HCT116 (cell line): ENCODE measurements around the gene CDC14B. TPM values are rescaled to one million over a fixed set of nuclear protein-coding genes. Genes with fewer than 3 reads are reported as not detected.

Experiments
- ATAC-seq: fragments of 200-7000 bp; cut with Tn5 transposase; 2 replicates; pipeline ENCODE4 v1.9.1; 2020; ENCODE audit warnings: mild to moderate bottlenecking, moderate library complexity
- BruUV-seq: library from RNA; stranded (reverse); fragments of 400-500 nt; replicated peaks from 2 replicates; lab custom pipeline; 2021; lab: Mats Ljungman, UMichigan
- CTCF ChIA-PET: fragments of 300-600 bp; sonication (Branson Sonifier 250); formaldehyde crosslinking; loops from one replicate; lab custom pipeline; 2021; ENCODE audit warnings: antibody characterized with exemption; lab: Charles Lee
- POLR2A ChIA-PET: fragments of 300-600, 350-600 bp; sonication (Branson Sonifier 250); formaldehyde crosslinking; loops from one replicate; lab custom pipeline; 2021; ENCODE audit warnings: antibody characterized with exemption; lab: Charles Lee
- RAD21 ChIA-PET, 2 experiments: fragments of 300-600 bp; sonication (Branson Sonifier 250); formaldehyde crosslinking; loops; one replicate each; lab custom pipeline; 2023; ENCODE audit warnings: low total read pairs in 2 of 2; ENCODE audit not compliant: uncharacterized antibody in 2 of 2, unreplicated experiment in 2 of 2, low non-redundant PET in 1 of 2; lab: Charles Lee
- DNase-seq: peaks from one replicate; pipeline ENCODE4 v3.0.0-alpha.2; 2010; ENCODE audit warnings: low read depth, low spot score
- H2AFZ ChIP-seq: fragments of 200-600 bp; shearing (Covaris generic), sonication (generic); 2 replicates; pipeline ENCODE4 v1.6.1; 2017; ENCODE audit warnings: low read depth, mixed run types, mixed read lengths, antibody characterized with exemption, low read length; ENCODE audit not compliant: poor library complexity, severe bottlenecking
- H3K27ac ChIP-seq: 2 replicates; pipeline ENCODE4 v1.5.1; 2012; ENCODE audit warnings: low read depth, low read length
- H3K27me3 ChIP-seq: fragments of 200-600 bp; sonication (generic); 2 replicates; pipeline ENCODE4 v1.6.1; 2016; ENCODE audit warnings: mixed run types, low read length, mixed read lengths; ENCODE audit not compliant: insufficient read depth
- H3K36me3 ChIP-seq, 2 experiments: fragments of 200-500 bp in 1 of 2; fragments of 200-600 bp in 1 of 2; sonication (Bioruptor generic) in 1 of 2; sonication (generic) in 1 of 2; 2 replicates each; pipeline versions ENCODE4 v1.5.1 to v1.6.1; 2014 to 2016; ENCODE audit warnings: low read length in 2 of 2, inconsistent platforms in 1 of 2, mixed read lengths in 1 of 2, mixed run types in 1 of 2; ENCODE audit not compliant: insufficient read depth in 2 of 2, control insufficient read depth in 1 of 2
- H3K4me1 ChIP-seq, 2 experiments: fragments of 200-600 bp in 1 of 2; sonication (generic) in 1 of 2; 2 replicates each; pipeline versions ENCODE4 v1.5.1 to v1.6.1; 2012 to 2017; ENCODE audit warnings: low read length in 2 of 2, inconsistent platforms in 1 of 2, mild to moderate bottlenecking in 1 of 2, mixed read lengths in 1 of 2, mixed run types in 1 of 2, moderate library complexity in 1 of 2; ENCODE audit not compliant: insufficient read depth in 2 of 2, control insufficient read depth in 1 of 2
- H3K4me2 ChIP-seq: fragments of 200-600 bp; sonication (generic); 2 replicates; pipeline ENCODE4 v1.6.1; 2017; ENCODE audit warnings: mixed run types, low read length, mixed read lengths
- H3K4me3 ChIP-seq, 2 experiments: fragments of 200-600 bp in 1 of 2; sonication (generic) in 1 of 2; replicated peaks in 1 of 2; 2 replicates each; pipeline ENCODE4 v1.5.1; 2011 to 2016; ENCODE audit warnings: low read length in 2 of 2, control low read depth in 1 of 2, low read depth in 1 of 2, mild to moderate bottlenecking in 1 of 2, mixed read lengths in 1 of 2, mixed run types in 1 of 2
- H3K79me2 ChIP-seq: fragments of 200-600 bp; sonication (generic); 2 replicates; pipeline ENCODE4 v1.6.1; 2017; ENCODE audit warnings: mild to moderate bottlenecking, mixed run types, low read length, moderate library complexity, mixed read lengths; ENCODE audit not compliant: insufficient read depth
- H3K9ac ChIP-seq: fragments of 200-600 bp; sonication (generic); 2 replicates; pipeline ENCODE4 v1.6.1; 2016; ENCODE audit warnings: low read length, mixed read lengths
- H3K9me2 ChIP-seq: fragments of 200-600 bp; sonication (generic), shearing (Covaris generic); 2 replicates; pipeline ENCODE4 v1.6.1; 2017; ENCODE audit warnings: mixed run types, mild to moderate bottlenecking, moderate library complexity; ENCODE audit not compliant: insufficient read depth
- H3K9me3 ChIP-seq, 2 experiments: fragments of 200-500 bp in 1 of 2; fragments of 200-600 bp in 1 of 2; sonication (Bioruptor generic) in 1 of 2; sonication (generic) in 1 of 2; 2 replicates each; pipeline ENCODE4 v1.6.1; 2014 to 2017; ENCODE audit warnings: low read length in 2 of 2, mixed read lengths in 2 of 2, inconsistent platforms in 1 of 2, low read depth in 1 of 2, mild to moderate bottlenecking in 1 of 2, mixed run types in 1 of 2, moderate library complexity in 1 of 2; ENCODE audit not compliant: control insufficient read depth in 1 of 2, insufficient read depth in 1 of 2
- H4K20me1 ChIP-seq: fragments of 200-600 bp; sonication (generic), shearing (Covaris generic); 2 replicates; pipeline ENCODE4 v1.6.1; 2017; ENCODE audit warnings: mixed run types, mild to moderate bottlenecking, moderate library complexity; ENCODE audit not compliant: insufficient read depth
- CEBPB ChIP-seq: IDR thresholded peaks from 2 replicates; pipeline ENCODE4 v1.6.1; 2012; ENCODE audit warnings: low read depth
- JUND ChIP-seq: IDR thresholded peaks from 2 replicates; pipeline ENCODE4 v1.6.1; 2012
- POLR2A ChIP-seq: IDR thresholded peaks from 2 replicates; pipeline ENCODE4 v1.7.0; 2011; ENCODE audit warnings: borderline replicate concordance; ENCODE audit not compliant: insufficient read depth, insufficient read length; ENCODE audit errors: extremely low read depth
- POLR2AphosphoS5 ChIP-seq: IDR thresholded peaks from 2 replicates; pipeline ENCODE4 v1.6.1; 2011; ENCODE audit warnings: mild to moderate bottlenecking, low read depth, low read length, moderate library complexity
- ZFX ChIP-seq: fragments of 450-650 bp; IDR thresholded peaks from 2 replicates; pipeline ENCODE4 v1.6.1; 2017
- intact Hi-C: fragments of 100-400 bp; cut with micrococcal nuclease; formaldehyde crosslinking; loops from 2 replicates; pipeline ENCODE4 v1.10.0; 2022
- total RNA-seq: library from RNA; stranded (reverse); gene quantifications from one replicate; pipeline ENCODE4 v1.2.1, GENCODE V29; 2021; ENCODE audit not compliant: unreplicated experiment
- TF ChIP-seq, protein P1 (sequence below): IDR thresholded peaks from 2 replicates; pipeline ENCODE4 v1.6.1; 2012; ENCODE audit warnings: low read depth

Gene CDC14B
- total RNA-seq, 1 experiment from 2014 or later: 21.6 TPM

DNA sequence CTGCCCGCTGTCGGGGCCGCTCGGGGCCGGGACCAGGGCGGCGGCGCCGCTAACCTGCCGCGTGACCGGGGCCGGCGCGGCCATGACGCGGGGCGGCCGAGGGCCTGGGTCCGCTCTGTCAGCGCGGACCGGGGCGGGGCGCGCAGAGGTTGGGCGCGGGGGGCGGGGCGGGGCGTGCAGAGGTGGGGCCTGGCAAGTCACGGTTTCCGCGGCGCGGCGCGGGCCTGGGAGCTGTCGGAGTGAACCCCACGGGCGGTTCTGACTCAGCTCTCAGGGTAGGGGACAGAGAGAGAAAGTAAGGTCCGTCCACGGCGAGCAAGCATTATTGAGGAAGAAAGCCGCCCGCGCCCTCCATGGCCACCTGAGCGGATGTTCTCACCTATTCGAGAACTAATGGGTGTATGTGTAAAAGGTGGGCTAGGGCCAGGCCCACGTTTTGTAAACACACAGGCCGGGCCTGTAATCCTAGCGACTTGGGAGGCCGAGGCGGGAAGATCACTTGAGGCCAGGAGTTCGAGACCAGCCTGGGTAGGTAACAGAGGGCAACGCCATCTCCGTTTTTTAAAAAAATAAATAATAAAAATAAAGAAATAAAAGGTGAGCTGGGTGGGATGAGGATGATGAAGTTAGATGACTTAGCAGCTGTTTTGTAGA, 35.7 kb upstream of the CDC14B start, which contains the start of gene PRXL2C:
Gene PRXL2C (minus strand): TSS at position 120 of the 654 bp plus-strand sequence. CDS start 36 bp downstream, at position 84.
- Histone ChIP-seq H3K79me2 (no peaks in the 10 kb centered on the region), H3K27ac (peak within 1 kb of the TSS; percentile 91), H3K4me2 (peak within 1 kb of the TSS; percentile 91), H3K36me3 (peaks cover 4% of the 10 kb centered on the region in 2 experiments; a peak in 2 of 4 replicates), H2AFZ (peak within 1 kb of the TSS; percentile 81), H3K4me1 (peaks cover 5 to 22% of the 10 kb centered on the region in 2 experiments; a peak in 3 of 4 replicates), H3K9me2 (no peaks in the 10 kb centered on the region), H3K27me3 (no peaks in the 10 kb centered on the region), H3K4me3 (peak within 1 kb of the TSS; percentile 65), H4K20me1 (no peaks in the 10 kb centered on the region), H3K9ac (peak within 1 kb of the TSS; percentile 71), H3K9me3 (no peaks in the 10 kb centered on the region)
- intact Hi-C loops: no loop called here
- DNase-seq (no peak), ATAC-seq (peak; percentile 85)
- POLR2A ChIA-PET: no interaction called here
- TF ChIP-seq, protein P1, sequence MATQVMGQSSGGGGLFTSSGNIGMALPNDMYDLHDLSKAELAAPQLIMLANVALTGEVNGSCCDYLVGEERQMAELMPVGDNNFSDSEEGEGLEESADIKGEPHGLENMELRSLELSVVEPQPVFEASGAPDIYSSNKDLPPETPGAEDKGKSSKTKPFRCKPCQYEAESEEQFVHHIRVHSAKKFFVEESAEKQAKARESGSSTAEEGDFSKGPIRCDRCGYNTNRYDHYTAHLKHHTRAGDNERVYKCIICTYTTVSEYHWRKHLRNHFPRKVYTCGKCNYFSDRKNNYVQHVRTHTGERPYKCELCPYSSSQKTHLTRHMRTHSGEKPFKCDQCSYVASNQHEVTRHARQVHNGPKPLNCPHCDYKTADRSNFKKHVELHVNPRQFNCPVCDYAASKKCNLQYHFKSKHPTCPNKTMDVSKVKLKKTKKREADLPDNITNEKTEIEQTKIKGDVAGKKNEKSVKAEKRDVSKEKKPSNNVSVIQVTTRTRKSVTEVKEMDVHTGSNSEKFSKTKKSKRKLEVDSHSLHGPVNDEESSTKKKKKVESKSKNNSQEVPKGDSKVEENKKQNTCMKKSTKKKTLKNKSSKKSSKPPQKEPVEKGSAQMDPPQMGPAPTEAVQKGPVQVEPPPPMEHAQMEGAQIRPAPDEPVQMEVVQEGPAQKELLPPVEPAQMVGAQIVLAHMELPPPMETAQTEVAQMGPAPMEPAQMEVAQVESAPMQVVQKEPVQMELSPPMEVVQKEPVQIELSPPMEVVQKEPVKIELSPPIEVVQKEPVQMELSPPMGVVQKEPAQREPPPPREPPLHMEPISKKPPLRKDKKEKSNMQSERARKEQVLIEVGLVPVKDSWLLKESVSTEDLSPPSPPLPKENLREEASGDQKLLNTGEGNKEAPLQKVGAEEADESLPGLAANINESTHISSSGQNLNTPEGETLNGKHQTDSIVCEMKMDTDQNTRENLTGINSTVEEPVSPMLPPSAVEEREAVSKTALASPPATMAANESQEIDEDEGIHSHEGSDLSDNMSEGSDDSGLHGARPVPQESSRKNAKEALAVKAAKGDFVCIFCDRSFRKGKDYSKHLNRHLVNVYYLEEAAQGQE: no peak
- TF ChIP-seq POLR2AphosphoS5 (peak; percentile 55), ZFX (peak; percentile 61), JUND (no peak), POLR2A (peak; percentile 64), CEBPB (no peak)
- CTCF ChIA-PET: interaction anchor here (0.6 kb wide), 1 partner anchor 961 kb away, joined by 5 read pairs; no protein-coding TSS in a partner anchor
- TSS peak; percentile 74 for BruUV-seq
- RAD21 ChIA-PET: interaction anchor here in 1 of 2 experiments (1.0 kb wide), 1 partner anchor 213 kb away, joined by 4 read pairs; no protein-coding TSS in a partner anchor
